Peyer's patch (tissue), 4 donors: ENCODE data around the gene USH1C. TPM values are rescaled to one million over a fixed set of nuclear protein-coding genes. Genes with fewer than 3 reads are reported as not detected.
A peak's percentile ranks its signal among the peaks of the same experiment; 100 is the strongest.

Source experiments
- DNase-seq, 3 donors: peaks; one replicate each; pipeline ENCODE4 v3.0.0-alpha.2; 2017 to 2019
- H3K27ac ChIP-seq, 4 donors: fragments of 200-600 bp; sonication (generic); one replicate each; pipeline ENCODE4 v1.5.1; 2016 to 2019
- H3K27me3 ChIP-seq, 2 donors: fragments of 200-600 bp; sonication (generic); one replicate each; pipeline ENCODE4 v1.5.1; 2019
- H3K36me3 ChIP-seq, 3 donors: fragments of 200-600 bp; sonication (generic); one replicate each; pipeline ENCODE4 v1.5.1; 2016 to 2019
- H3K4me1 ChIP-seq, 4 donors: fragments of 200-600 bp; sonication (generic); one replicate each; pipeline ENCODE4 v1.5.1; 2016 to 2019
- H3K4me3 ChIP-seq, 4 donors: fragments of 200-600 bp; sonication (generic); 1 replicate in 3 of 4; 2 replicates in 1 of 4; pipeline ENCODE4 v1.5.1; 2016 to 2019; ENCODE audit warnings: mild to moderate bottlenecking in 1 of 4
- H3K9me3 ChIP-seq, 4 donors: fragments of 200-600 bp; sonication (generic); one replicate each; pipeline ENCODE4 v1.5.1; 2016 to 2019; ENCODE audit warnings: mild to moderate bottlenecking in 1 of 4
- POLR2A ChIP-seq, 2 donors: fragments of 450-650 bp; IDR thresholded peaks; one replicate each; pipeline ENCODE4 v1.5.1; 2017; ENCODE audit warnings: antibody characterized with exemption in 2 of 2, mild to moderate bottlenecking in 2 of 2, moderate library complexity in 2 of 2
- total RNA-seq, 4 donors: library from RNA; depleted of rRNA; stranded (reverse); fragments of >200 nt; gene quantifications; one replicate each; pipeline ENCODE4 v1.1.0, GENCODE V29; 2016
- TF ChIP-seq, protein P1 (sequence below), 6 experiments: fragments of 450-650 bp in 4 of 6; fragments of 200-600 bp in 2 of 6; sonication (generic) in 1 of 6; IDR thresholded peaks; one replicate each; pipeline ENCODE4 v1.5.1; 2017 to 2019; ENCODE audit warnings: antibody characterized with exemption in 6 of 6, mild to moderate bottlenecking in 3 of 6, moderate library complexity in 1 of 6

USH1C gene
- total RNA-seq, 4 donors from 2014 or later: 90.8 to 302 (median 245) TPM

DNA sequence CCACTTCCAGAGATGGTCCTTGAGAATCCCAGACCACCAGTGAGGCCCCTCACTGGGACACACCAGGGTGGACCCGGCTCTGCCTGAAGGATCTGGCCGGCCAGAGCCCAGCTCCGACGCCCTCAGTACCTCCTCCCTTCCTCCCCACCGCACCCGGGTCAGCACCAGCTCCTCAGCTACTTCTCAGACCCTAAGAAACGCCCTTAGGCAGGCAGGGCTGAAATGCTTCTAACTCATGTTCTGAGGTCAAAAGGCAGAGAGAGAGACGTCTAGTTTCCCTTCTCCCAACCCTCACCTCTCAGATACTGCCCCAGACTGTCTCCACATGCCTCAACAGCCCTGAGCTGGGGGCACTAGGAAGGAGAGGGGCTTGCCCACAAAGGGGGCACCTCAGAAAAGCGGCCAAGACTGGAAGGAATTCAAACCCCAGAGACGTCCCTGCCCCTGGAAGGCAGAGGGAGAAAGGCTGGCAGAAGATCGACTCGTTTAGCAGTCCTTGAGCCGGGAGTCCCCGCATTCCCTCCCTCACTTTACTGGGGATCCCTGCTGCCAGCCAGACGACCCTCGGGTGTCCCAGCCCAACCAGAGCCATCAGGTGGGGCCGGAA, 539 bp downstream of the USH1C start:
- Histone ChIP-seq H3K36me3 (no peaks in the 10 kb centered on the region), H3K4me1 (peaks cover 0 to 21% (median 0%) of the 10 kb centered on the region in 4 donors), H3K4me3 (peak overlapping the region in 3 of 4 donors; percentile 48 to 79 (median 73)), H3K27ac (peak overlapping the region in 3 of 4 donors; percentile 82 to 94 (median 86)), H3K9me3 (no peaks in the 10 kb centered on the region), H3K27me3 (no peaks in the 10 kb centered on the region)
- TF ChIP-seq, protein P1, sequence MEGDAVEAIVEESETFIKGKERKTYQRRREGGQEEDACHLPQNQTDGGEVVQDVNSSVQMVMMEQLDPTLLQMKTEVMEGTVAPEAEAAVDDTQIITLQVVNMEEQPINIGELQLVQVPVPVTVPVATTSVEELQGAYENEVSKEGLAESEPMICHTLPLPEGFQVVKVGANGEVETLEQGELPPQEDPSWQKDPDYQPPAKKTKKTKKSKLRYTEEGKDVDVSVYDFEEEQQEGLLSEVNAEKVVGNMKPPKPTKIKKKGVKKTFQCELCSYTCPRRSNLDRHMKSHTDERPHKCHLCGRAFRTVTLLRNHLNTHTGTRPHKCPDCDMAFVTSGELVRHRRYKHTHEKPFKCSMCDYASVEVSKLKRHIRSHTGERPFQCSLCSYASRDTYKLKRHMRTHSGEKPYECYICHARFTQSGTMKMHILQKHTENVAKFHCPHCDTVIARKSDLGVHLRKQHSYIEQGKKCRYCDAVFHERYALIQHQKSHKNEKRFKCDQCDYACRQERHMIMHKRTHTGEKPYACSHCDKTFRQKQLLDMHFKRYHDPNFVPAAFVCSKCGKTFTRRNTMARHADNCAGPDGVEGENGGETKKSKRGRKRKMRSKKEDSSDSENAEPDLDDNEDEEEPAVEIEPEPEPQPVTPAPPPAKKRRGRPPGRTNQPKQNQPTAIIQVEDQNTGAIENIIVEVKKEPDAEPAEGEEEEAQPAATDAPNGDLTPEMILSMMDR (IDR thresholded peaks at IDR 0.05): no peak
- no peak for TF ChIP-seq POLR2A (IDR thresholded peaks at IDR 0.05)
- peak in 2 of 3 donors; percentile 46 to 61 for DNase-seq

DNA sequence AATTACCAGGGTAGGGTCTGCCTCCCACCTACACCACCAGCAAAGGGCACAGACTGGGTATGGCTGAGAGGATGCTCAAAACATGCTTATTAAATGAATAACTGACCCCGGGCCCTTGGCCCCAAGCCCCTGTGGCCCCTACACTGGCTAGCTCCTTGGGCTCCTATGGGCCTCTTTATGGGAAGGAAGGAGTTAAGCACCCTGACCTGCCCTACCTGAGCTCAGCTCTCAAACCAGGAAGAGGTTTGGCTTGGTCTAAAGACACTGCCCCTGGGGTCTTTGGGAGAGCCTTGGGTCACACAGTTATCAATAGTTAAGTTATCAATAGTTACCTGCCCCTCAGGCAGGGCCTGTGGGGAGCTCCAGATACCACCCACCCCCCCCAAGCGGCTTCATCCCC, 1.2 kb downstream of the USH1C start:
- Histone ChIP-seq H3K27me3 (no peaks in the 10 kb centered on the region), H3K4me1 (peaks cover 0 to 21% (median 0%) of the 10 kb centered on the region in 4 donors), H3K4me3 (peak overlapping the region in 3 of 4 donors; percentile 48 to 79 (median 73)), H3K27ac (peak overlapping the region in 3 of 4 donors; percentile 82 to 94 (median 86)), H3K9me3 (no peaks in the 10 kb centered on the region), H3K36me3 (no peaks in the 10 kb centered on the region)
- TF ChIP-seq, protein P1 (IDR thresholded peaks at IDR 0.05): no peak
- no peak for TF ChIP-seq POLR2A (IDR thresholded peaks at IDR 0.05)
- peak in 2 of 3 donors; percentile 62 to 68 for DNase-seq

DNA sequence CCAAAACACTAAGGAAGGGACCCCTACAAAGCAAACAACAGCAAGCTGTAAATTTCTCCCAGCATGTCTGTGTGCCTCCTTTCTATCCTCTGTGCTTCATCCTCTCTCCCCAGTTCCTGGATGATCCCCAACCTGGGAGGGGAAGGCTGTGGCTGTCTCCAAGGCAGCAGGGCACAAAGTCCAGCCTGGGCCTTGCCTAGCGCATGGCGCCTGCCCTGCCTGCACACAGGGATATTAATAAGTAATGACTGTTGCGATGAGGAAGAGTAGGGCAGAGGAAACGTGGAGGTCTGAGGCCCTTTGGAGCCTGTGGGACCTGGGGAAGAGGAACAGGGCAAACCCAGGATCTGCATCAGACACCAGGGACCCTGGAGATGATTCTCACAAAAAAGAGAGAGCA, 2.0 kb downstream of the USH1C start:
- Histone ChIP-seq H3K36me3 (no peaks in the 10 kb centered on the region), H3K27me3 (no peaks in the 10 kb centered on the region), H3K9me3 (no peaks in the 10 kb centered on the region), H3K4me3 (peak overlapping the region in 3 of 4 donors; percentile 48 to 79 (median 73)), H3K4me1 (peaks cover 0 to 21% (median 0%) of the 10 kb centered on the region in 4 donors), H3K27ac (peak overlapping the region in 3 of 4 donors; percentile 82 to 94 (median 86))
- peak; percentile 83 to 93 for TF ChIP-seq POLR2A (IDR thresholded peaks at IDR 0.05)
- TF ChIP-seq, protein P1 (IDR thresholded peaks at IDR 0.05): no peak
- DNase-seq: peak in 2 of 3 donors; percentile 88 to 90

- TF ChIP-seq, protein P1 (IDR thresholded peaks at IDR 0.05): no peak
- peak in 1 of 2 donors; percentile 65 for TF ChIP-seq POLR2A (IDR thresholded peaks at IDR 0.05)
- Histone ChIP-seq H3K9me3 (no peaks in the 10 kb centered on the region), H3K4me1 (peaks cover 0 to 21% (median 0%) of the 10 kb centered on the region in 4 donors), H3K27ac (peak overlapping the region in 3 of 4 donors; percentile 82 to 94 (median 86)), H3K36me3 (no peaks in the 10 kb centered on the region), H3K27me3 (no peaks in the 10 kb centered on the region), H3K4me3 (peak overlapping the region in 2 of 4 donors; percentile 73 to 79)
- DNase-seq: peak in 2 of 3 donors; percentile 62 to 65
Measured at GRCh38 chr11:17541330-17541885, 2.8 kb downstream of the USH1C start.

DNA sequence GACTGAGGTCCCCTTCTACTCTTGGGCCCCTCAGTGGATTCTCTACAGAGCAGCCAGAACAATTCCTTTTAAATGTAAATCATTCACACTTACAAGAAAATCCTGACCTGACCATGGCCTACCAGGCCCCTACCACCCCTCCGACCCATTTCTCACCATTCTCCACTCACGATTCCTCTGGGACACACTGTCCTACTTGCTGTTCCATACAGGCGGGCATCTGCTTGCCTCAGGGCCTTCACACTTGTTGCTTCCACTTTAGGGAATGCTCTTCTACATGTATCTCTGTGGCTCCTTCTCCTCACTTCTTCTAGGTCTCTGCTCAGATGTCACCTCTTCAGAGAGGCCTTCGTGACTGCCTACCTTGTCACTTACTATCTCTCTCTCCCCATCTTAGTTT, 3.4 kb downstream of the USH1C start:
- Histone ChIP-seq H3K27ac (peak overlapping the region in 1 of 4 donors; percentile 35), H3K4me3 (peak overlapping the region in 1 of 4 donors; percentile 18), H3K27me3 (no peaks in the 10 kb centered on the region), H3K36me3 (no peaks in the 10 kb centered on the region), H3K4me1 (peaks cover 0 to 21% (median 0%) of the 10 kb centered on the region in 4 donors), H3K9me3 (no peaks in the 10 kb centered on the region)
- TF ChIP-seq, protein P1 (IDR thresholded peaks at IDR 0.05): no peak
- no peak for TF ChIP-seq POLR2A (IDR thresholded peaks at IDR 0.05)
- peak in 1 of 3 donors; percentile 24 for DNase-seq
